ENCODE results near the gene ELMO1. TPM values are rescaled to one million over a fixed set of nuclear protein-coding genes. Genes with fewer than 3 reads are reported as not detected.

ELMO1 gene
- total RNA-seq, 1 donor from 2014 or later = 68.1 TPM

DNA sequence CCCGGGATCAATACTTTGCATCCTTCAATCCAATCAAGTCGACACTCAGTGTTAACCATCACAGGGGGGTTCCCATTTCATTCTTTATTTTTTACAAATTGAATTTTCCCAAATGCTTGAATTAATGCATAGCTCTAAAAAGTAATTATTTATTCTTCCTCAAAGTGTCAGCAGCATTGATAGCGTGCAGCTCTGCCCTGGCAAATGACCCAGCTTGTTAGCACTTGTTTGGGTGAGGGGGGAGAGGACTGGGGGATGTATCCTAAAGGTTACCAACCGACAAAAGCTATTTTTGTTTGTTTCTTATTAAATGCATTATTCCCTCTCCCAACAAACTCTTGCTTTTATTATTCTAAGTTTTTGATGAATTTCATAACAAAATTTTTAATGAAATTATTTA, 27.0 kb upstream of the ELMO1 start:
- DNase-seq (ENCODE audit: low spot score in 2 of 2) = no peak
- FAIRE-seq = no peak

GRCh38 chr7:37471619-37472018, 23.0 kb upstream of the ELMO1 start:
- FAIRE-seq = no peak

DNA sequence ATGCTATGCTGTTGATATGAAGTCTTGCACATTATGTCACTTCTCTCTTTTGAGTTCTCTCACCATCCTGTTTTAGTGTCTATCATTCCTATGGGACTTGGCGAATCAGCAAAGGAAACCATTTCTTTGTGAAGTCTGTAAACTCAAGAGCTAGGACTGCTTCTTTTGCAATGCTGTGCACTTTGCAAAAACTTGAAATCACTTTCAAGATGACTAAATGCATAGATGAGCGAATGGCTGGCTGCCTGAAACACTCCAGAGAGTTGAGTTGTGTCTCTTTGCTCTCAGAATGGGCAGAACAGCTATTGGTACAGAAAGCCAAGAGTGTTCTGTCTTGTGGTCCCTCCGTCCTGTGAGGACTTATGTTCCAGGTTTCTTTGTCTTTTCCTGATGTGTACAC, 18.3 kb upstream of the ELMO1 start:
- DNase-seq (ENCODE audit: low spot score in 2 of 2) (no peak), FAIRE-seq (no peak)

More at GRCh38 chr7:37471619-37472018, 23.0 kb upstream of the ELMO1 start:
- DNase-seq (ENCODE audit: low spot score in 2 of 2) = no peak

DNA sequence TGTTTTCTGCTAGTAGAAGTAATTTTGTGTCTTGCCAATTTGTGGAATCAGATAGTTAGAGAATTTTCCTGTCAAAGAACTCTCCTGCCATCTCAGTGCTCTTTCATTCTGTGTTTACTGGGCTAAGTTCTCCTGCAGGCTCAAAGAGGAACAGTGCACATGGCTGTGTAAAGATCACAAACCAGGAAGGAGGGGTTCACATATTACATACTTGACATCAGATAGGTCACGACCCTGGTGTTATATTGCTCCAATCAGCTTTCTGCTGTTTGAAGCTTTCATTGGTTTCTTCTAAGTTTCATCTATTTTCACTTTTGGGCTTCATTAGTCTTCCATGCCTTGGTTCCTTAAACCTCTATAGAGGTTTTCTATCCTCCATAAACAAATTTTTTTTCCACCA, 13.5 kb upstream of the ELMO1 start:
- FAIRE-seq (no peak), DNase-seq (ENCODE audit: low spot score in 2 of 2) (no peak)

DNA sequence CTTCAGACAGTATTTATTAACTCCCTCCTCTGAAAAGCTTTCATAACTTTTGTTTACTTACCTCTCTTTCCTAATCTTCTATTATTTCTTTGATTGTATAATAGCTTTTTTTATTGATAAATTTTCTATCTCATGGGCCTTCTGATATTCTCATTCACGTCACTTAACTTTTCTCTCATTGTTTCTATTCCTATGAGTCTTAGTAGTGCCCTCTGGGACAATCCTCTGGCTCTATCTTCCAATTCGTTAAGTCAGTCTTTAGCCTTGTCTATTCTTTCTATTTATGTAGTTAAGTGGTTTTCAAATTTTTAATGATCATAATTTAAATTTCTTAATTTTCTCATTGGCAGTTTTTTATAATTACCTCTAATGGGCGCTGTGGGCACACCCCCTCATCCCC, 6.4 kb upstream of the ELMO1 start:
- FAIRE-seq (no peak), DNase-seq (ENCODE audit: low spot score in 2 of 2) (no peak)

- FAIRE-seq = no peak
Measured at GRCh38 chr7:37452346-37452745, 3.7 kb upstream of the ELMO1 start.

GRCh38 chr7:37450035-37450434, 1.4 kb upstream of the ELMO1 start:
- no peak for DNase-seq (ENCODE audit: low spot score in 2 of 2)
- FAIRE-seq = no peak

More at GRCh38 chr7:37452346-37452745, 3.7 kb upstream of the ELMO1 start:
- no peak for DNase-seq (ENCODE audit: low spot score in 2 of 2)

GRCh38 chr7:37449621-37450020, 957 bp upstream of the ELMO1 start:
- no peak for DNase-seq (ENCODE audit: low spot score in 2 of 2)
- no peak for FAIRE-seq

DNA sequence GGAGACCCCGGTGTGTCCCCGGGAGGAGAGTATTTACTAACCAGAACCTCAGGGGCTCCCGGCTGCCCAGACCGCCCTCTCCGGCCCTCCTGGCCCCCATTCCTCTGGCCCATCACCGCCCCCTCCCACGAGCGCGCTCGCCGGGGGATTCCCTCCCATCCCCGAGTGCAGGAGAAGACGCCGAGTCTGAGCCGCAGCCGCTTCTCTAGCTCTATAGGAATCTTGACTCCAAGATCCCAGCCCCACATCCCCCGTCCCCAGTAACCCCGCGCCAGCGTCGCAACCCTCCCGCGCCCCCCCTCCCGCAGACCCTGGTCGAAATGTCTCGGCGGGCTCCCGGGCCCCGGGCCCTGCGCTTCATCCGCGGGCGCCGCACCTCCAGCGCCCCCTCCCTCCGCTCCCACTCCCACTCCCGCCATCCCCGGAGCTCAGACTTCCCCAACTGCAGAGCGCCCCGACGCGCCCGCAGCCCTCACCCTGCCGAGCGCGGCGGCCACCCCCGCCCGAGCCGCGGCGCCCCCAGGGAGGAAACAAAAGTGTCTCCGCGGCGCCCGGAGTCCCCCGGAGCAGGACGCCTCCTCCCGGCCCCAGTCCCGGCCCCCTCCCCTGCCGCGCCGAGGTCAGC, 541 bp downstream of the ELMO1 start:
- peak; percentile 44 to 62 for DNase-seq (ENCODE audit: low spot score in 2 of 2)

GRCh38 chr7:37446371-37446770, 2.3 kb downstream of the ELMO1 start:
- no peak for DNase-seq (ENCODE audit: low spot score in 2 of 2)
- no peak for FAIRE-seq

More for the DNA sequence above, 541 bp downstream of the ELMO1 start:
- no peak for FAIRE-seq

GRCh38 chr7:37445790-37446189, 2.9 kb downstream of the ELMO1 start:
- DNase-seq (ENCODE audit: low spot score in 2 of 2) (no peak), FAIRE-seq (no peak)

DNA sequence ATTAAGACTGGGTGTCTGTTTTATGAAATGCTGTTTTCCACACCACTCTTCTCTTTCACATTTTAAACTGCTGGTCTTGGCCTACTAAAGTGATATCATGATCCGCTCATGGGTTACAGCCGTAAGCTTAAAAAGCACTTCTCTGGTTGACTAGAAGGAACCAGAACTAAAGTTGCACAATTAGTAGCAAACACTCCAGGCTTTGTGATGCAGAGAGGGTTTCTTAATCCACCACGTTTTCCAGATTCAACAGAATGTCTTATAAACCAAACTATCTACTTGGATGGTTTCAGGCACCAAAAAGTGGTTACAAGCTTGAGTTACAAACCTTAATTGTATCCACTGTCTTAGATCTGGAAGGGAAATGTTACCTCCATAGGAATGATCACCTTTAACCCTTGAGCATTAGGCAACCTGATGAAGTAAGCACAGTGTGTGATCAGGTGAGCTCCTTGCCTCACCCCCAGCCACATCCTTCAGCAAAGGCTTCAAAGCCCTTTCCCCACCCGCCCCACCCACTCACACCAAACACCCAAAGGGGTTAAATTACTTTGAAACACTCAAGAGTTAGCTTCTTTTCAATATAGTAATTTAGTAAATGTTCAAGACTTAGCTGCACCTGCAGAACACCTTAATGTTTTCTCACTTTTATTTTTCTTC, 3.5 kb downstream of the ELMO1 start:
- FAIRE-seq = no peak
- no peak for DNase-seq (ENCODE audit: low spot score in 2 of 2)

GRCh38 chr7:37443627-37444026, 5.0 kb downstream of the ELMO1 start:
- DNase-seq (ENCODE audit: low spot score in 2 of 2) (no peak), FAIRE-seq (no peak)

GRCh38 chr7:37442268-37442667, 6.4 kb downstream of the ELMO1 start:
- FAIRE-seq = no peak
- no peak for DNase-seq (ENCODE audit: low spot score in 2 of 2)

- FAIRE-seq = no peak
- DNase-seq (ENCODE audit: low spot score in 2 of 2) = no peak
Measured at GRCh38 chr7:37441816-37442215, 6.8 kb downstream of the ELMO1 start.

- no peak for DNase-seq (ENCODE audit: low spot score in 2 of 2)
- no peak for FAIRE-seq
Measured at GRCh38 chr7:37441386-37441760, 7.3 kb downstream of the ELMO1 start.

DNA sequence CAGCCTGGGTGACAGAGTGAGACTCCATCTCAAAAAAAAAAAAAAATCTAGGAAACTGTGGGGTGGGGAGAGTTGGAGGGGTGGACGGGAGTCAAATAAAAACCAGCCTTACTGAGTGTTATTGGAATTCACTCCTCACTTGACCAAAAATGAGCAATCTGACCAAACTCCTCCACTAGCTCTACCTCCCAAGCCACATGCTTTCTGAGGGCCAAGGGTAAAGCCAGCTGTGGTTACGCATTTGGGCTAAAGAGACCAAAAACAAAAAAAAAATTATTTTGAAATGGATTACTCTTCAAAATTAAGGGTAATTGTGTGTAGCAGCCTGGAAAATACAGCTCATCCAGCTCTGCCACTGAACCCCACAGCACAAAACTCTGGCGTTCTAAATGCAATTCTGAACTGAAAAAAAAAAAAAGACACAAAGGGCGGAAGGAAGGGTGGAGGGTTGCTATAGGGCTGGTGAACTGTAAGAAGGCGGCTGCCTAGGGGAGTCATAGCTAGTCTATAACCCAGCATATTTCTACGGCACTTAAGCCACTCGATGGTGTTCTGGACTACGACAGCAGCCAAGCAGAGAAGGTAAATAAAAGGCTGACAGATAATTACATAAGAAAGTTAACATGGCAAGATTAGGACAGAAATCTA, 7.8 kb downstream of the ELMO1 start:
- no peak for DNase-seq (ENCODE audit: low spot score in 2 of 2)
- FAIRE-seq = no peak

DNA sequence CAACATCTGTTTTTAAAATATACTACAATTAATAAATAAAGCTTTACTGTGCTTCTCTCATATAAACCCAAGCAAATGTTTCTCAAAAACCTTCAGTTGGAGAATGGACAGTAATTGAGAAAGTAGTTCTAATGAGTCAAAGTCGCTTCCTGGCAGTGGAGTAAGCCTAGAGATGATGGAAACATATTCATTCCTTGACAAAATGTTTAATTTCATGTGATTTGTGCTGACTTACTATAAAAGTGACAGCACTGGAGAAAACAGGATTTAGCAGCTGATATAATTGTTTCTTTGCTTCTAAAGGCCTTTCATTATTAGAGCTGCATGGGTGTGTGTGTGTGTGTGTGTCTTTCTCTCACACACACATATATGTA, 9.0 kb downstream of the ELMO1 start:
- DNase-seq (ENCODE audit: low spot score in 2 of 2) = no peak
- FAIRE-seq = no peak

- DNase-seq (ENCODE audit: low spot score in 2 of 2) (no peak), FAIRE-seq (no peak)
Measured at GRCh38 chr7:37438906-37439652, 9.6 kb downstream of the ELMO1 start.

DNA sequence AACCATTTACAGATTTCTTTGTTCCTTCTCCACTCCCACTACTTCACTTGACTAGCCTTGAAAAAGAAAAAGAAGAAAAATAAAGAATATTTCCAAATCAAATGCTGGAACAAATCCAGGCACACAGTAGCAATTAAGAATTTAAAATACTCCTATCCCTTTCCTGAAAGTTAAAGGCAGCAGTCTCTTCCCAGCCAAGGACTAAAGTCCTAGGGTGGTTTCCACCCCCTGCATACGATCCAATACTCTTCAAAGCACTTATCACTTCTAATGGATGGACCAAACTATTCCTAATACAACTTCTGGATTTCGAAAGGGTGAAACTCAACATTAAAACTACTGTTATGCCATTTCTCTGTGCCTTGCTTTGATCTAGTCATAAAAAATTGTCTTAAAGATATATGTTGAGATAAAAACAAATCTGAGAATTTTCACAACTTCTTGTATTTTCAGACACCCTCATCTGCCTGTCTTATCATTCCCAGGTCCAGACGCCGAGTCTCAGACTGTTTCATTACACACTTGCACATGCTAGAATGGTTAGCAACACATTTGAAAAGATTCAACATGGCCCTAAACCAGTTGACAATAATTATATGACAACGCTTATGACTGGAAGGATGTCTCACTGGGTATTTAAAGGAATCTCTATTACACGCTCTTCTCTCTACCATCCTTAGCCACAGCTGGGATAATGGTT, 13.4 kb downstream of the ELMO1 start:
- no peak for FAIRE-seq

GRCh38 chr7:37434529-37434928, 14.1 kb downstream of the ELMO1 start:
- no peak for DNase-seq (ENCODE audit: low spot score in 2 of 2)

More for the DNA sequence above, 13.4 kb downstream of the ELMO1 start:
- no peak for DNase-seq (ENCODE audit: low spot score in 2 of 2)

More at GRCh38 chr7:37434529-37434928, 14.1 kb downstream of the ELMO1 start:
- no peak for FAIRE-seq

All from frontal cortex (tissue), 4 donors.